Stomach smooth muscle (tissue), 2 donors: Measurements from ENCODE around the gene SMOC2.

Source experiments
- H3K27ac ChIP-seq: one replicate; pipeline ENCODE4 v1.7.0; 2013; ENCODE audit warnings: mild to moderate bottlenecking, low read length, inconsistent platforms
- H3K27me3 ChIP-seq, 2 donors: one replicate each; pipeline ENCODE4 v1.7.0; 2013; ENCODE audit warnings: low read length in 2 of 2; ENCODE audit not compliant: insufficient read depth in 2 of 2, control insufficient read depth in 1 of 2
- H3K36me3 ChIP-seq, 2 donors: one replicate each; pipeline ENCODE4 v1.7.0; 2013; ENCODE audit warnings: low read length in 2 of 2; ENCODE audit not compliant: control insufficient read depth in 2 of 2, insufficient read depth in 2 of 2
- H3K4me1 ChIP-seq: one replicate; pipeline ENCODE4 v1.7.0; 2013; ENCODE audit warnings: low read length; ENCODE audit not compliant: control insufficient read depth, insufficient read depth
- H3K4me3 ChIP-seq, 2 donors: one replicate each; pipeline ENCODE4 v1.7.0; 2013; ENCODE audit warnings: low read length in 2 of 2
- H3K9ac ChIP-seq, 2 donors: one replicate each; pipeline ENCODE4 v1.7.0; 2013; ENCODE audit warnings: low read length in 2 of 2, mild to moderate bottlenecking in 1 of 2
- H3K9me3 ChIP-seq, 2 donors: one replicate each; pipeline ENCODE4 v1.7.0; 2013; ENCODE audit warnings: low read length in 2 of 2; ENCODE audit not compliant: control insufficient read depth in 2 of 2
- donor health status: healthy.
- donor health status: Pancreatic carcinoma.

Gene SMOC2

DNA sequence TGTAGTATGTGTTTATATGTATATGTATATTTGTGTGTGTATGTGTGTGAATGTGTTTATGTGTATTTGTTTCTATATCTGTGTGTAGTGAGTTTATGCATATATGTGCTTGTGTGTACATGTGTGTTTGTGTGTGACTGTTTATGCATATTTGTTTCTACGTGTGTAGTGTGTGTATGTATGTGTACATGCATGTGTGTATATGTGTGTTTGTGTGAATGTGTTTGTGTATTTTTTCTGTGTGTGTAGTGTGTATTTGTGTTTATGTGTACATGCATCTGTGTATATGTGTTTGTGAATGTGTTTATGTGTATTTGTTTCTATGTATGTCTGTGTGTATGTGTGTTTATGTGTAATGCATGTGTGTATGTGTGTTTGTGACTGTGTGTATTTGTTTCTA is 12.1 kb upstream of the SMOC2 start:
- Histone ChIP-seq H3K4me3 (no peak overlapping the region), H3K27me3 (no peaks in the 10 kb centered on the region), H3K4me1 (no peaks in the 10 kb centered on the region), H3K9me3 (no peaks in the 10 kb centered on the region), H3K36me3 (no peaks in the 10 kb centered on the region), H3K27ac (no peak overlapping the region), H3K9ac (no peak overlapping the region)

DNA sequence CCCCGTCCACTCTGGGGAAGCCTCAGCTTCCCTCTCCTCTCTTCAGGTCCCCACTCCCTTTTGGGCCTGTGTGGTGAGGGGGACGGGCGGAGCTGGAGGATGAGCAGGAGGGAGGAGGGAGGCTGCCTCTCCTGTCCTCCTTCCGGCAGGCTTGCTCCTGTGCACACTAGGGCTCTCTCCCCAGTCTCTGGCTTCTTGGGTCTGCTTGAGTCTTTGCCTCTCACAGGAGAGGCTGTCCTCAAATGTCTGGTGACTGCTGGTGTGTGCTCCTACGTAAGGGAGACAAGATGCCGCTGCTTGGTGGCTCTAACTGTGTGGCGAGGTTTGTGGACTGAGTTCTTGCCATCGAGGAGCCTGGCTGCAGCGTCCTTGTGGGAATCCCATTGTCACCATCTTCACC is 8.8 kb upstream of the SMOC2 start:
- H3K9ac ChIP-seq, result no peak overlapping the region
- H3K4me3 ChIP-seq, result no peak overlapping the region
- H3K36me3 ChIP-seq, result no peaks in the 10 kb centered on the region
- H3K27ac ChIP-seq, result no peak overlapping the region
- no peaks in the 10 kb centered on the region for H3K9me3 ChIP-seq
- no peaks in the 10 kb centered on the region for H3K4me1 ChIP-seq
- H3K27me3 ChIP-seq, result no peaks in the 10 kb centered on the region

DNA sequence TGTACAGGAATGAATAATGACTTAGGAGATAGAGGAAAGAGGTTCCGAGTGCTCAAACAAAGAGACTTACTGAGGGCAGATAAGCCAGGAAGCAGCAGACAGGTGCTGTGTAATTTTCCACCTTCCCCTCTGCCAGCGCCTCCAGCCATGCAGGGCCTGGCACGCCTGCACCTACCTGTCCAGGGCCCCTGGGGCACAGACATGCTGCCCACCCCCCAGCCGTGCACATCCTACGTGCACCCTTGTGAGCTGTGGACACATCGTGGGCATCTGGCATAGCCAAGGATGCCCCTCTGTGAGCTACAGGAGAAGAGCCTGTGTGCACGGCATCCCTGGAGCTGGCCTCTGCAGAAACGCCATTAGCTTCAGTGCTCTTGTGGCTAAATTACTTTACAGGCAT is 7.1 kb upstream of the SMOC2 start:
- no peaks in the 10 kb centered on the region for H3K27me3 ChIP-seq
- no peaks in the 10 kb centered on the region for H3K36me3 ChIP-seq
- H3K9me3 ChIP-seq, result no peaks in the 10 kb centered on the region
- no peak overlapping the region for H3K4me3 ChIP-seq
- H3K27ac ChIP-seq, result no peak overlapping the region
- H3K9ac ChIP-seq, result no peak overlapping the region
- H3K4me1 ChIP-seq, result no peaks in the 10 kb centered on the region

DNA sequence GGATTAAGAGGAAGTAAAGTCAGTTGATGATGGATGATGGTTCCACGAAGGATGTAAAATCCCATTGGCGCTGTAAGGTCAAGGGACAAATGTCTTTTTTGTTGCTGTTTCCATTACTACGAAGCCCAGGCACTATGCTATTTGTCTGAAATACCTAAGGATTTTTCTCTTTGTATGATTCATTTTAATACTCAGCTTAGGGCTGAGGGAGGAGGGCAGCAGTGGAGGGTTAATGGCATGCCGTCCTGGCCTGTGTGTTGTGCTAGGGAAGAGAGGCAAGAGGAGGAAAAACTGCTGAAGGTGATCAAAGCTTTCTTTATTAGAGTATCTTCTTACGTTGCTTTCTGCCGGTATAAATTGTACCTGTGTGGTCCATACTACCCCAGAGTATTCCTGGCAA is 6.5 kb upstream of the SMOC2 start:
- no peaks in the 10 kb centered on the region for H3K27me3 ChIP-seq
- no peaks in the 10 kb centered on the region for H3K9me3 ChIP-seq
- no peaks in the 10 kb centered on the region for H3K4me1 ChIP-seq
- no peak overlapping the region for H3K4me3 ChIP-seq
- H3K27ac ChIP-seq, result no peak overlapping the region
- H3K36me3 ChIP-seq, result no peaks in the 10 kb centered on the region
- no peak overlapping the region for H3K9ac ChIP-seq

DNA sequence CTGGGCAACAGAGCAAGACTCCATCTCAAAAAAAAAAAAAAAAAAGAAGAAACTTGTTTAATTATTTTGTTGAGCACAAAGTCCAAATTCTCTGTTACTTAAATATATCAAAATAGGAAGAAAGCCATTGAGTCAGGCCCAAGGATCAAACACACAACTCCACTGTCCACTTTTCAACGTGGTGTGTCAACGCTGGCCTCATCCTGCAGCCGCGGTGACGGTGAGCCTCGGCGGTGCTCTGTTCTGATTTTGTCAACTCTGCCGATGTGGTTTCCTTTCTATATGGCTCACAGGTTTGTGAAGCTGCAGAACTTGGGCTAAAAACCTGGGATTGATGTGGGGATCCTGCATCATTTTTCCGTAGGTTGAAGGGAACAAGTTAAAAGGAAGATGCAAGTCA is 3.2 kb upstream of the SMOC2 start:
- Histone ChIP-seq H3K9me3 (no peaks in the 10 kb centered on the region), H3K36me3 (no peaks in the 10 kb centered on the region), H3K4me3 (no peak overlapping the region), H3K9ac (no peak overlapping the region), H3K4me1 (peaks cover 11% of the 10 kb centered on the region), H3K27ac (no peak overlapping the region), H3K27me3 (no peaks in the 10 kb centered on the region)

DNA sequence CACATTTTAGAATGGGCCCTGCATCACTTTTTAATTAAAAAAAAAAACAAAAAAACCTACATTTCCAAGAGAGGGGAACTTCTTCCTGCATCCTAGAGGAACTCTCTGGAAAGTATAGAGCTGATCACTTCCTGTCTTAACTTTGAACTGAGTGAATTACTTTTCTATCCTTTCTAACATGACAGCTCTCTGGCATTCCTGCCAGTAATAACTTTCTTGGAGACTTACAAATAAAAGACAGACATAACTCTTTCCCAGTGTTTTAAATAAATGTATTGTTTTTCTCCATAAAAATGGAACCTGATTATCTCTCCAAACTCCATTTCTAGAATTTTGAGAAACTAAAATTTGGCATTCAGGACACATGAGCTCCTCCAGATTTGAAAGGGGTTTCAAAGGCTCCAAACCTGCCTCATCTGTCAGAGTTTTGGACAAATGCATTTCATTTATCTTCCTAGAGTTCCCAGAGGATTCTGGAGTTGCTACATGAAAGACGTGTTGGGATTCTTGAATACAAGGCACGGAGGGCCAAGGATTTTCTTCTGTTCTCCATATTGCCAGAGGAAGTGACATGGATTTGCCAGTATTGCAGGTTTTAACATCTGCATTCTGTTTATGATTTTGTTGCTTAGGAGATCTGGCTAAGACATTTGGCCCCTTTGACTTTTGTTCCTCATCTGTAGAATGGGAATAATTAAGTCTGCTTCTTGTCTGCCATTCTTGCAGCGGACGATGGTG is 2.0 kb upstream of the SMOC2 start:
- Histone ChIP-seq H3K9me3 (no peaks in the 10 kb centered on the region), H3K4me3 (no peak overlapping the region), H3K4me1 (peaks cover 23% of the 10 kb centered on the region), H3K9ac (no peak overlapping the region), H3K27ac (peak overlapping the region; percentile 79), H3K27me3 (no peaks in the 10 kb centered on the region), H3K36me3 (no peaks in the 10 kb centered on the region)

DNA sequence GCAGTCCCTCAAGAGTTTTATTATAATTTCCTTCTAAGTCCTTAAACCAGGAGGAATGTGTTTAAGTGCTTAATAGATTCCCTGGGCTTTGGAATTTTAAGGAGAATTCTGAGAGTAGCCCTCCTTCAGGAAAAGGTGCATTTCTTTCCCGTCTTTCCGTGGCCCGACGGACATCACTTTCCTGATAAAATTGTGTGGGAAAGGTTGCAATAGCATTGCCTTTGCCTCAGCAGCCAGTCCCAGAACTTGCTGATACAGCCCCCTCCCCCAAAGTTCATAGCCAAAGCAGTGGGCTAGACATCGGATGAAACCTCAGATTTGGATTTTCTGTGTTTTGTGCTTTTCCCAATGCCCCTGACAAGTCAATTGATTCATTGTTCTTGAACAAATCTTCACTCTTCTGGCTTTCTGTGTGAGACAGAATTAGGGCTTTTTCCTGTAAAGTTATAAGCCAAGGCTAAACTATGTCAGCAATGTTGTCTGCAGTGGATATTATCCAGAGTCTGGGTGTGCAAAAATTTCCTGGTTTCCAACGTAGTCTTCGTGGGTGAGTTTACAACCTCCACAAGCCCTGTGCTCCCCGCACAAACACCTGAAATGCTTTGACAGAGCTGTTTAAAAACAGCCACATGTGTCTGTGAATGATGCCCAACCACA is 1.1 kb upstream of the SMOC2 start:
- H3K27ac ChIP-seq, result peak overlapping the region; percentile 79
- H3K27me3 ChIP-seq, result no peaks in the 10 kb centered on the region
- no peaks in the 10 kb centered on the region for H3K36me3 ChIP-seq

DNA sequence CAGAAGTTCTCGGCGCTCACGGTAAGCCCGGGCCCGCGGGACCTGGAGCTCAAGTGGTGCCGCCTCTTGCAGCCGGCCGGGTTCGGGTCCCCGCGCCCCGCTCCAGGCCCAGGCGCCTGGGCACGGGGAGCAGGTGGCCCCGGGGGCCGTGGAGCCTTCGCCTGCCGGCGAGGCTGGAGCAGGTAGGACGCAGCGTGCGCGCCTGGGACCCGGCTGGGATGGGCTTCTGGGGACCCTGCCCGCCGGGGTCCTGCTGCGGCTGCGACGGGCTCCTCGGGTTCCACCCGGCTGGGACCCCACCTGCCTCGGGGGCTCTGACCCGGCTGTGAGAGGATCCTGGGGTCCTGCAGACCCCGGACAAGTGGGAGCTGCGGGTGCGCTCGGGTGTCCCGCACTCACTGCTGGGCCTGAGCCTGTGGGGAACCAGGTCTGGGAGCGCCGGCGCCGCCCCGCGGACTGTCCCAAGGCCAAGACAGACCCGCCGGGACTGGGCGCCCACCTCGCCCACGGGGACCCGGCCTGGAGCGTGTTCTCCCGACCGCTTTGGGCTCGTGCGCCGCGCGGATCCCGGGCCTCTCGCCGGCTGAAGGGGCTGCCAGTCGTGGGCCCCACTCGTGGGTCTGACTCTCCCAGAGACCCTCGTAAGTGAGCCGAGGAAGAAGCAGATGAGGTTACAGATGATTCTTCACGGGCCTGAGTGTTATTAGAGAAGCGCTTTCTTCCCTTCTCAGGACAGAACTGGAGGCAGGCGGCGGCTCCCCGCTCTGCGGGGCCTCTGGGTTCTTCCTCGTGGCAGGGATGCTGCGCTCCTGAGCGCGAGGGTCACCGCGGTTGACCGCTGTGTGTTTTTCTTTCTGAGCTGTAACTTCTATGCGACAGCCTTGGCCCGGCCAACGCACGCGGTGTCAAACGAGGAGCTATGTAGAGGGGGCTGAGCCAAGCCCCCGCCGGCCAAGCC is 729 bp downstream of the SMOC2 start:
- H3K9me3 ChIP-seq, result no peaks in the 10 kb centered on the region
- no peaks in the 10 kb centered on the region for H3K36me3 ChIP-seq
- peak overlapping the region; percentile 70 to 86 for H3K9ac ChIP-seq
- H3K27ac ChIP-seq, result peak overlapping the region; percentile 79
- H3K4me1 ChIP-seq, result peaks cover 26% of the 10 kb centered on the region
- peak overlapping the region; percentile 82 to 86 for H3K4me3 ChIP-seq
- no peaks in the 10 kb centered on the region for H3K27me3 ChIP-seq

More for the DNA sequence above, 1.1 kb upstream of the SMOC2 start:
- Histone ChIP-seq H3K4me1 (peaks cover 26% of the 10 kb centered on the region), H3K9ac (peak overlapping the region in 1 of 2 donors; percentile 55), H3K4me3 (peak overlapping the region; percentile 46 to 82), H3K9me3 (no peaks in the 10 kb centered on the region)

DNA sequence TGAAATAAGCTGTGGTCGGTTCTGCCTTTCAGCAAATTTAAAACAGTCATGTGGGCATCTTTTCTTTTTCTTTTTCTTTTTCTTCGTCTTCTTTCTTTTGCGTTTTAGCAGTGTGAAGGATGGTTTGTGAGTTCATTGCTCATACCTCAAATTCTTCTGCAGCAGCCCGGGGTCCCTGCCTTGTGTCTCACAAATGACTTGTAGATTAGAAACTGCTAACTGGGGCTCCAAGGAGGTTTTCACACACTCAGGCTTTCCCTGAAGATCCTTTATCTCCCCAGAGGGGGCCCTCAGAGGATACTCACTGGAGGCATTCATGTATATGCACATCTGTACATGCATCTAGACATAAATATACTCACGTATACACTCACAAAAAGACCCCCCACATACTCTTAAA is 1.7 kb downstream of the SMOC2 start:
- Histone ChIP-seq H3K4me1 (peaks cover 34% of the 10 kb centered on the region), H3K9ac (peak overlapping the region; percentile 68 to 70), H3K36me3 (no peaks in the 10 kb centered on the region), H3K9me3 (no peaks in the 10 kb centered on the region), H3K27me3 (no peaks in the 10 kb centered on the region), H3K4me3 (peak overlapping the region; percentile 82 to 86), H3K27ac (peak overlapping the region; percentile 79)

DNA sequence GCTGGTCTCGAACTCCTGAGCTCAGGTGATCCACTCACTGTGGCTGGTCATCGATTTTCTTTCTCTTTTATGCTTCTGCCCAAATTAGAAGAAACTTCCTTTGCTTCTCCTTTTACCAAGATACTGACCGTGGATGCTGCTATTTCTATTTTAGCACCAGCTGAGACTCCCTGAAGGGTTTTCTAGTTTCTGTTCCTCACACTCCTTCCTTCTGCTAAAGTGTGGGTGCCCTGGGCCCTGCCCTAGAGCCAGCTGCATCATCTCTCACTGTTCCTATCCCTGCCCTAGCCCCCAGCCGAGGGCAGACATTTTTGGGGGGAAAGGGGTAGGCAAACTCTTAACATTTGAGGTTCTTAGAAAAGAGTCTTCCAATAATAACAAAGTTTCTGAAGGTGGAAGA is 6.3 kb downstream of the SMOC2 start:
- Histone ChIP-seq H3K27ac (no peak overlapping the region), H3K4me1 (peaks cover 54% of the 10 kb centered on the region), H3K9ac (no peak overlapping the region), H3K27me3 (no peaks in the 10 kb centered on the region), H3K9me3 (no peaks in the 10 kb centered on the region), H3K36me3 (no peaks in the 10 kb centered on the region), H3K4me3 (no peak overlapping the region)
